DOHH2 (cell line): ENCODE measurements around the gene TEX29.

ENCODE experiments used
- CTCF ChIP-seq: fragments of 200-600 bp; sonication (generic); IDR thresholded peaks from one replicate; pipeline ENCODE4 v1.5.1; 2014; ENCODE audit warnings: antibody characterized with exemption, mild to moderate bottlenecking, low read depth, low read length; ENCODE audit not compliant: poor library complexity, severe bottlenecking
- EZH2phosphoT487 ChIP-seq: fragments of 200-600 bp; sonication (generic); IDR thresholded peaks from 2 replicates; pipeline ENCODE4 v1.6.1; 2017; ENCODE audit warnings: borderline replicate concordance, mild to moderate bottlenecking, antibody characterized with exemption, low read length, moderate library complexity, mixed read lengths

GRCh38 chr13:111353508-111353907 is 33.1 kb downstream of the TEX29 start:
- TF ChIP-seq CTCF (no peak), EZH2phosphoT487 (no peak)
